NCI-H2081 (cell line): ENCODE measurements around the gene SSC4D.
A peak's percentile ranks its signal among the peaks of the same experiment; 100 is the strongest.
"Not testable (repeated sequence)": the region's sequence is repeated elsewhere in the genome, so short reads cannot be mapped to it uniquely, and the experiment has no call there.

Experiments
- DNase-seq, 2 experiments: peaks; one replicate each; lab custom pipeline; 2025; lab: John Stamatoyannopoulos, UW

The SSC4D gene

GRCh38 chr7:76421097-76421496, 11.6 kb upstream of the SSC4D start:
- not testable (repeated sequence) for DNase-seq

- DNase-seq: not testable (repeated sequence)
Measured at GRCh38 chr7:76417654-76418310, 8.3 kb upstream of the SSC4D start.

GRCh38 chr7:76412249-76412648, 2.8 kb upstream of the SSC4D start:
- DNase-seq: no peak

DNA sequence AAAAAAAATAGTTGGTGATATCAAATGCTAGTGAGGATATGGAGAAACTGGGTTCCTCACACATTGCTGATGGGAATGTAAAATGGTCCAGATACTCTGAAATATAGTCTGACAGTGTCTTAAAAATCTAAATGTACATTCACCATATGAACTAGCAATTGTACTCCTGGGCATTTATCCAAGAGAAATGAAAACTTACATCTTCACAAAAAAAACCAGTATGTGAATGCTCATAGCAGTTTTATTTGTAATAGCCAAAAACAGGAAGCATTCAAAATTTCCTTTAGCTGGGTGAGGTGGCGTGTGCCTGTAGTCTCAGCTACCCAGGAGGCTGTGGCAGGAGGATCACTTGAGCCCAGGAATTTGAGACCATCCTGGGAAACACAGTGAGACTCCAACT, 2.1 kb upstream of the SSC4D start:
- DNase-seq: no peak

- no peak for DNase-seq
Measured at GRCh38 chr7:76408121-76408560, 1.4 kb downstream of the SSC4D start.

DNA sequence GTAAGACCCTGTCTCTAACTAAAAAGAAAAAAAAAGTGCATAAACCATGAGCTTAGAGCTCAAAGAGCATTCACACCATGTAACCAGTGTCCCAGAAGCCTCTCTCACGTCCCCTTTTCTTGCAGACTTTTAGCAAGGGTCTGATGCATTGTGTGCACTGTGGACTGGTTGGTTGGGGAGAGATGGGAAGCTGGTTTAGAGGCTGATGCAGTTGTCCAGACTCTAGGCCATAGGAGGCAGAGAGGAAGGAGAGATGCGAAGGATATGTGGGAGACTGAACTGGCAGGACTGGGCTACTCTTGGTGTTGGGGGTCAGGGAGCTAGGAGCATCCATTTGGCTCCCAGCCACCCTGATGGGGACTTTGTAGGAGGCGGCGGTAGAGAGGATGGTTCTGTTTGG, 1.8 kb downstream of the SSC4D start:
- no peak for DNase-seq

- DNase-seq: no peak
Measured at GRCh38 chr7:76405738-76406137, 3.8 kb downstream of the SSC4D start.

- DNase-seq: no peak
Measured at GRCh38 chr7:76403780-76404494, 5.6 kb downstream of the SSC4D start.

DNA sequence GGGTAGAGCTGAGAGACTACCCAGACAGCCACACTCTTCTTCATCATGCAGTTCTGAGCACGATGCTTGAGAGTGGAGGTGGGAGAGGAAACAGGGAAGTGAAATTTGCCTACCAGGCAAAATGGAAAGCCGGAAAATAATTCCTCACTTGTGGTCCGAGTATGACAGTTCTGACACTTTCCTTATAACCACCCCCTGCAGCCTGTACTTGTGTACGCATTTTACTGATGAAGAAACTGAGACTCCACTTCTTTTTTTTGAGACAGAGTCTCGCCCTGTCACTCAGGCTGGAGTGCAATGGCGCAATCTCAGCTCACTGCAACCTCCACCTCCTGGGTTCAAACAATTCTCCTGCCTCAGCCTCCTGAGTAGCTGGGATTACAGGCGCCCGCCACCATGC, 6.4 kb downstream of the SSC4D start:
- DNase-seq: not testable (repeated sequence)

DNA sequence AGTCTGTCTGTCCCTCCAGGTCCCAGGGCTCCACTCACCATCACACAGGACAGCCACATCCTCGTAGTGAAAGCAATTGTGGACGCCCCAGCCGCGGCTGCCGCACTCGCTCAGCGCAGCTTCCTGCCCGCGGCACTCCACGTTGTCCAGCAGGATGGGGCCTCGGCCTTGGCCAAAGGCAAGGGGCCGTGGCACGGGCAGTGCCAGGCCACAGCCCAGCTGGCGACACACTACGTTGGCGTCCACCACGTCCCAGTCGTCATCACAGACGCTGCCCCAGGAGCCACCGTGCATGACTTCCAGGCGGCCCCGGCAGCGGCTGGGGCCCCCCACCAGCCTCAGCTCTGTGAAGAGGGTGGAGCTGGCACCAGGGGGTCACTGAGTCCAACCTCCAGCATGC, 9.2 kb downstream of the SSC4D start:
- DNase-seq: no peak

- peak; percentile 81 to 86 for DNase-seq
Measured at GRCh38 chr7:76397409-76398183, 11.9 kb downstream of the SSC4D start.

- DNase-seq: no peak
Measured at GRCh38 chr7:76396864-76397263, 12.6 kb downstream of the SSC4D start.

- peak; percentile 23 to 55 for DNase-seq
Measured at GRCh38 chr7:76395965-76396726, 13.4 kb downstream of the SSC4D start.

DNA sequence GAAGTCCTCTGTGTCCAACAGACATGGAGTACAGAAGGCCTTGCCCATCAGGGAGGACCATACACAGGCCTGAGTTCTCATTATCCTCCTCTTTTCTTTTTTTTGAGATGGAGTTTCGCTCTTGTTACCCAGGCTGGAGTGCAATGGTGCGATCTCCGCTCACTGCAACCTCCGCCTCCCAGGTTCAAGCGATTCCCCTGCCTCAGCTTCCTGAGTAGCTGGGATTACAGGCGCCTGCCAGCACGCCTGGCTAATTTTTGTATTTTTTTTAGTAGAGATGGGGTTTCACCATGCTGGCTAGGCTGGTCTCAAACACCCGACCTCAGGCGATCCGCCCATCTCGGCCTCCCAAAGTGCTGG, 13.9 kb downstream of the SSC4D start:
- DNase-seq: not testable (repeated sequence)

DNA sequence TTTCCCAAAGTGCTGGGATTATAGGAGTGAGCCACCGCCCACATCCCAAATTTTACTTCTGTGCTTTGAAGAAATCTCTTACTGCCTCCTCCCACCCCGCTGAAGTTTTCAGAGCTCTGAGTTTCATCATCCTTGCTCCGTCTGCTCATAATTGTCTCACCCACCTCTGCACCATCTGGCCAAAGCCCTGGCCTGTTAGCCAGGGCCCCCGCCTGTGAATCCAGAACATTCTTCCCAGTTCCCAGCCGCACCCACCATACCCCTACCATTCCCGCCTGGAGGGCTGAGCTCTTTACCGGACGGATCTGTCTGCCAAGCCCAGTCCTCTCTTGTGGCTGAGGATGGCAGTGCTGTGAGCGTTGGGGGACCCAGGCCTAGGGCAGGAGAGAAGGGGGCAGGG, 14.5 kb downstream of the SSC4D start:
- DNase-seq: no peak

- peak; percentile 92 to 94 for DNase-seq
Measured at GRCh38 chr7:76393116-76394031, 16.1 kb downstream of the SSC4D start.

DNA sequence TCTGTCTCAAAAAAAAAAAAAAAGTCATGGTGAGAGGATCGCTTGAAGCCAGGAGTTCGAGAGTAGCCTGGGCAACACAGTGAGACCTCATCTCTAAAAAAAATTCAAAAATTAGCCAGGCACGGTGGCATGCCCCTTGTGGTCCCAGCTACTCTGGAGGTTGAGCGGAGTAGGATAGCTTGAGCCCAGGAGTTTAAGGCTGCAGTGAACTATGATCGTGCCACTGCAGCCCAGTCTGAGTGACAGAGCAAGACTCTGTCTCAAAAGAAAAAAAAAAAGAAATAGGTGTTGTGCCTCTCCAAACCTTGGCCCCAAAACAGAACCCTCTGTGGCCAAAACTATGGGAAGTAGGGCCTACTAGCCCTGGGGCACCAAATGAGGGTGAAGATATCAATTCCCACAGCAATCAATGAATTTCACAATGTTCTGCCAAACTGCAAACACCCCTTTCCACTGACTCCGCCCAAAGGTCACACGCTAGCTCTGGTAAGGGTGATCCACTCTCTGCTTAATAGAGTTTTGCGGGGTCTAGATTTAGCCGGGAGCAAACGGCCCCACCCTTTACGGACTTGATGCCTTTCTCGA, 16.9 kb downstream of the SSC4D start:
- DNase-seq: no peak

- DNase-seq: no peak
Measured at GRCh38 chr7:76390092-76390491, 19.4 kb downstream of the SSC4D start.

GRCh38 chr7:76387789-76388188, 21.7 kb downstream of the SSC4D start:
- not testable (repeated sequence) for DNase-seq

GRCh38 chr7:76386691-76387260, 22.7 kb downstream of the SSC4D start:
- no peak for DNase-seq
